NT2/D1 (cell line): ENCODE results near the gene PSMD12.

ENCODE experiments used
- SUZ12 ChIP-seq: IDR thresholded peaks from 2 replicates; pipeline ENCODE4 v1.6.1; 2011; ENCODE audit not compliant: insufficient read length, insufficient read depth; ENCODE audit errors: extremely low read depth
- YY1 ChIP-seq: IDR thresholded peaks from 2 replicates; pipeline ENCODE4 v1.6.1; 2011; ENCODE audit not compliant: insufficient read length, insufficient read depth

DNA sequence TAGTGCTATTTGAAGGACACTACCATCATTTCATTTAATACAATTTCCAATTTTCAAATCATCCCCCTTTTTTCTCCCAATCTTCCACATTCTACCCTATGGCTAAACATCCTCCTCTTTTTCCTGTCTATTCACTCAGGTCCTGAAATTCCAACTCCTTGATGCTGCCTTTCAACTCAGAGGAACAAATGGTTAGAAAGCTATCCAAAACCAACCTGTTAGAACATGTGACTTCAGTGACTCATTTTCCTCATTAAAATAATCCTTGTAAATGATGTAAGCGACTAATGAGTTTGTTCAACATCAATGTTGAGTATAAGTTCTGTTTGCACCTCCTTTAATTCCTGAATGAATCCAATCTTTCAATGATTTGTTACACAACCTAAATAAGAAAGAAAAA is 5.5 kb downstream of the PSMD12 start:
- TF ChIP-seq SUZ12: no peak
- no peak for TF ChIP-seq YY1
